Measurements from ENCODE around the gene COX6B2. TPM values are rescaled to one million over a fixed set of nuclear protein-coding genes. Genes with fewer than 3 reads are reported as not detected.

The COX6B2 gene
- polyA plus RNA-seq, 1 of the 3 experiments (the other 2 are of a cell fraction), result 0.74 TPM

DNA sequence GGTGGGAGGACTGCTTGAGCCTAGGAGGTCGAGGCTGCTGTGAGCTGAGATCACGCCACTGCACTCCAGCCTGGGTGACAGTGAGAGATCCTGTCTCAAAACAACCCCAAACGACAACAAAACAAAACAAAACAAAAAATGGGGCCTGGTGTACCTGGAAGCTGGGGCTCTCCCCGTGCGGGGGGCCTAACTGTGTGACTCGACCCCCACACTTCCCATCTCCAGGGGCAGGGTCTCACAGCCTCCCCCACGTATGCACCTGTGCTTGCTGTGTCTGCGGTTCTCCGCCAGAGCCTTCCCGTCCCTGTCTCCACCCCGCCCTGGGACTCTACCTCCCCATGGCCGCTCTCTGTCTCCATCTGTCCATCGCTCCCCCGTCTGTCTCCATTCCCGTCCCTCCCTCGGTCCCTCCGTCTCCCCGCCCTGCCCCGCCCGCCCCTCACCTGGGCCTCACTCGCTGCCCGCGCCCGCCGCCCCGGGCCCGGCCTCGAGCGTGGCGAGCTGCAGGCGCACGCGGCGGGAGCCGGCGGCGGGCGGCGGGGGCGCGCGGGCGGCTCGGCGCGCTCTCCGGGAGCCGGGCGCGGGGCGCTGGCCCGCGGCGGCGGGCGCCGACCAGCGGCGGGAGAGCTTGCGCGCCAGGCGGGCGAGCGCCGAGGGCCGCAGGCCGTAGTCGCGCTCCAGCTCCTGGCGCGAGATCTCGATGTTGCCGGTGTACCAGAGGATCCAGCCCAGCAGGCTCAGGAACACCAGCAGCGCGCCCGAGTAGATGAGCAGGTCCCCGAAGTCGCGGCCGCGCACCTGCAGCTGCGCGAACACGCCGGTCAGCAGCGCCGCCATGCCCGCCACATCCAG lies 29.0 kb upstream of the COX6B2 start:
- Histone ChIP-seq H3K9ac (no peak overlapping the region), H3K4me3 (ENCODE audit: low read depth in 2 of 2, low read length in 1 of 2) (peak overlapping the region in 1 of 2 experiments; percentile 86; a peak in 2 of 4 replicates), H4K20me1 (ENCODE audit: insufficient read depth) (peaks cover 26% of the 10 kb centered on the region), H3K27me3 (ENCODE audit: insufficient read depth) (no peaks in the 10 kb centered on the region), H3K4me2 (peak overlapping the region; percentile 59), H3K27ac (ENCODE audit: low read depth in 2 of 2, low read length in 1 of 2) (peak overlapping the region in 1 of 2 experiments; percentile 98; a peak in 2 of 4 replicates), H3K79me2 (ENCODE audit: insufficient read depth) (peaks cover 27% of the 10 kb centered on the region), H2AFZ (ENCODE audit: low read depth) (no peak overlapping the region), H3K4me1 (ENCODE audit: control insufficient read depth in 1 of 2, insufficient read depth in 2 of 2, low read depth in 1 of 2, low read length in 1 of 2) (peaks cover 15 to 38% of the 10 kb centered on the region in 2 experiments; a peak in 3 of 4 replicates), H3F3A (replicated peaks; ENCODE audit: insufficient read depth) (peaks cover 9% of the 10 kb centered on the region), H3K9me2 (no peaks in the 10 kb centered on the region), H3K9me3 (no peaks in the 10 kb centered on the region), H3K36me3 (replicated peaks in 1 of 2; ENCODE audit: control insufficient read depth in 1 of 2, insufficient read depth in 2 of 2, low read length in 1 of 2) (peaks cover 17 to 25% of the 10 kb centered on the region in 2 experiments)
- TF ChIP-seq TEAD4 (IDR thresholded peaks at IDR 0.05; ENCODE audit: borderline replicate concordance, insufficient read depth) (no peak), FOSL2 (IDR thresholded peaks at IDR 0.05; ENCODE audit: borderline replicate concordance, low read depth) (no peak), RFX5 (IDR thresholded peaks at IDR 0.05; ENCODE audit: low read length) (no peak), EZH2phosphoT487 (IDR thresholded peaks at IDR 0.05; ENCODE audit: borderline replicate concordance, low read depth) (no peak), CHD2 (IDR thresholded peaks at IDR 0.05; ENCODE audit: low read length, partially characterized antibody) (peak; percentile 62), FOXM1 (IDR thresholded peaks at IDR 0.05; ENCODE audit: low read depth) (no peak), JUND (IDR thresholded peaks at IDR 0.05) (no peak), RAD21 (IDR thresholded peaks at IDR 0.05; ENCODE audit: low read length) (peak; percentile 38), EP300 (IDR thresholded peaks at IDR 0.05; ENCODE audit: borderline replicate concordance in 1 of 2, low read depth in 1 of 2, low read length in 1 of 2) (no peak), MXI1 (IDR thresholded peaks at IDR 0.05; ENCODE audit: low read depth, low read length) (no peak), RCOR1 (IDR thresholded peaks at IDR 0.05; ENCODE audit: low read length) (no peak), MEF2A (IDR thresholded peaks at IDR 0.05; ENCODE audit: borderline replicate concordance, low read depth) (no peak), SMC3 (IDR thresholded peaks at IDR 0.05; ENCODE audit: low read depth, low read length) (peak; percentile 36), USF1 (IDR thresholded peaks at IDR 0.05; ENCODE audit: borderline replicate concordance, low read depth) (no peak), CTCF (IDR thresholded peaks at IDR 0.05) (peak; percentile 16; the same call in 1 of the 2 replicates), ELF1 (IDR thresholded peaks at IDR 0.05) (no peak)
- TF ChIP-seq, protein P1, sequence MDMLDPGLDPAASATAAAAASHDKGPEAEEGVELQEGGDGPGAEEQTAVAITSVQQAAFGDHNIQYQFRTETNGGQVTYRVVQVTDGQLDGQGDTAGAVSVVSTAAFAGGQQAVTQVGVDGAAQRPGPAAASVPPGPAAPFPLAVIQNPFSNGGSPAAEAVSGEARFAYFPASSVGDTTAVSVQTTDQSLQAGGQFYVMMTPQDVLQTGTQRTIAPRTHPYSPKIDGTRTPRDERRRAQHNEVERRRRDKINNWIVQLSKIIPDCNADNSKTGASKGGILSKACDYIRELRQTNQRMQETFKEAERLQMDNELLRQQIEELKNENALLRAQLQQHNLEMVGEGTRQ (IDR thresholded peaks at IDR 0.05; ENCODE audit: borderline replicate concordance, low read depth, low read length), result no peak
- TF ChIP-seq, protein P2, sequence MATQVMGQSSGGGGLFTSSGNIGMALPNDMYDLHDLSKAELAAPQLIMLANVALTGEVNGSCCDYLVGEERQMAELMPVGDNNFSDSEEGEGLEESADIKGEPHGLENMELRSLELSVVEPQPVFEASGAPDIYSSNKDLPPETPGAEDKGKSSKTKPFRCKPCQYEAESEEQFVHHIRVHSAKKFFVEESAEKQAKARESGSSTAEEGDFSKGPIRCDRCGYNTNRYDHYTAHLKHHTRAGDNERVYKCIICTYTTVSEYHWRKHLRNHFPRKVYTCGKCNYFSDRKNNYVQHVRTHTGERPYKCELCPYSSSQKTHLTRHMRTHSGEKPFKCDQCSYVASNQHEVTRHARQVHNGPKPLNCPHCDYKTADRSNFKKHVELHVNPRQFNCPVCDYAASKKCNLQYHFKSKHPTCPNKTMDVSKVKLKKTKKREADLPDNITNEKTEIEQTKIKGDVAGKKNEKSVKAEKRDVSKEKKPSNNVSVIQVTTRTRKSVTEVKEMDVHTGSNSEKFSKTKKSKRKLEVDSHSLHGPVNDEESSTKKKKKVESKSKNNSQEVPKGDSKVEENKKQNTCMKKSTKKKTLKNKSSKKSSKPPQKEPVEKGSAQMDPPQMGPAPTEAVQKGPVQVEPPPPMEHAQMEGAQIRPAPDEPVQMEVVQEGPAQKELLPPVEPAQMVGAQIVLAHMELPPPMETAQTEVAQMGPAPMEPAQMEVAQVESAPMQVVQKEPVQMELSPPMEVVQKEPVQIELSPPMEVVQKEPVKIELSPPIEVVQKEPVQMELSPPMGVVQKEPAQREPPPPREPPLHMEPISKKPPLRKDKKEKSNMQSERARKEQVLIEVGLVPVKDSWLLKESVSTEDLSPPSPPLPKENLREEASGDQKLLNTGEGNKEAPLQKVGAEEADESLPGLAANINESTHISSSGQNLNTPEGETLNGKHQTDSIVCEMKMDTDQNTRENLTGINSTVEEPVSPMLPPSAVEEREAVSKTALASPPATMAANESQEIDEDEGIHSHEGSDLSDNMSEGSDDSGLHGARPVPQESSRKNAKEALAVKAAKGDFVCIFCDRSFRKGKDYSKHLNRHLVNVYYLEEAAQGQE (IDR thresholded peaks at IDR 0.05; ENCODE audit: low read depth, low read length), result no peak
- TF ChIP-seq, protein P3, sequence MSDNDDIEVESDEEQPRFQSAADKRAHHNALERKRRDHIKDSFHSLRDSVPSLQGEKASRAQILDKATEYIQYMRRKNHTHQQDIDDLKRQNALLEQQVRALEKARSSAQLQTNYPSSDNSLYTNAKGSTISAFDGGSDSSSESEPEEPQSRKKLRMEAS (IDR thresholded peaks at IDR 0.05; ENCODE audit: low read depth), result peak; percentile 45; the same call in 1 of the 2 replicates
- TF ChIP-seq, protein P4, sequence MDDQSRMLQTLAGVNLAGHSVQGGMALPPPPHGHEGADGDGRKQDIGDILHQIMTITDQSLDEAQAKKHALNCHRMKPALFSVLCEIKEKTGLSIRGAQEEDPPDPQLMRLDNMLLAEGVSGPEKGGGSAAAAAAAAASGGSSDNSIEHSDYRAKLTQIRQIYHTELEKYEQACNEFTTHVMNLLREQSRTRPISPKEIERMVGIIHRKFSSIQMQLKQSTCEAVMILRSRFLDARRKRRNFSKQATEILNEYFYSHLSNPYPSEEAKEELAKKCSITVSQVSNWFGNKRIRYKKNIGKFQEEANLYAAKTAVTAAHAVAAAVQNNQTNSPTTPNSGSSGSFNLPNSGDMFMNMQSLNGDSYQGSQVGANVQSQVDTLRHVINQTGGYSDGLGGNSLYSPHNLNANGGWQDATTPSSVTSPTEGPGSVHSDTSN (IDR thresholded peaks at IDR 0.05), result no peak
- DNase-seq, result peak; percentile 88
- CTCF ChIA-PET, result interaction anchor here (0.6 to 2.9 kb wide), 26 partner anchors 10 to 271 kb away, joined by 3 to 33 read pairs (median 4); partner anchors contain the start of genes DNAAF3, IL11 and KMT5C
- 25% methylated on average over 33 of the region's 88 CpGs for WGBS (ENCODE audit: low lambda C conversion rate)
- POLR2A ChIA-PET, result interaction anchor here (0.6 to 1.9 kb wide), 9 partner anchors 15 to 167 kb away, joined by 3 to 12 read pairs (median 3); partner anchors contain the start of genes KMT5C, UBE2S and ZNF628
